ENCODE measurements around the gene EFNB1. TPM values are rescaled to one million over a fixed set of nuclear protein-coding genes. Genes with fewer than 3 reads are reported as not detected.

The EFNB1 gene
- 162 and 184 TPM in 2 replicates for total RNA-seq

GRCh38 chrX:68828740-68829581 lies at the start of gene EFNB1:
TSS of gene EFNB1 (plus strand) at chrX:68829021. CDS start at chrX:68829777, 756 bp downstream.

Other genes starting within 250 kb of the EFNB1 start
- 13.9 and 16.6 TPM in 2 replicates for gene STARD8, start 181.4 kb upstream of the EFNB1 start, total RNA-seq

Measured in mammary microvascular endothelial cell (primary cell).